Muscle layer of colon (tissue), 2 donors: ENCODE measurements around the gene RXFP4.

Experiments used
- H3K27ac ChIP-seq: one replicate; pipeline ENCODE4 v1.7.0; 2013; ENCODE audit warnings: low read depth, mild to moderate bottlenecking, low read length, moderate library complexity
- H3K27me3 ChIP-seq, 2 donors: one replicate each; pipeline ENCODE4 v1.7.0; 2013; ENCODE audit warnings: low read length in 2 of 2, mild to moderate bottlenecking in 2 of 2; ENCODE audit not compliant: insufficient read depth in 2 of 2, control insufficient read depth in 1 of 2
- H3K36me3 ChIP-seq: one replicate; pipeline ENCODE4 v1.7.0; 2013; ENCODE audit warnings: mild to moderate bottlenecking, low read length; ENCODE audit not compliant: insufficient read depth
- H3K4me1 ChIP-seq: one replicate; pipeline ENCODE4 v1.7.0; 2013; ENCODE audit warnings: mild to moderate bottlenecking, low read length; ENCODE audit not compliant: insufficient read depth
- H3K4me3 ChIP-seq, 2 donors: one replicate each; pipeline ENCODE4 v1.7.0; 2013; ENCODE audit warnings: low read length in 2 of 2, low read depth in 1 of 2, mild to moderate bottlenecking in 1 of 2, moderate library complexity in 1 of 2
- H3K9ac ChIP-seq: one replicate; pipeline ENCODE4 v1.7.0; 2013; ENCODE audit warnings: low read length
- H3K9me3 ChIP-seq: one replicate; pipeline ENCODE4 v1.7.0; 2013; ENCODE audit warnings: mild to moderate bottlenecking, low read length
- donor health status: abdominal sarcoma.
- donor health status: Adenocarcinoma of cecum.

Gene RXFP4

DNA sequence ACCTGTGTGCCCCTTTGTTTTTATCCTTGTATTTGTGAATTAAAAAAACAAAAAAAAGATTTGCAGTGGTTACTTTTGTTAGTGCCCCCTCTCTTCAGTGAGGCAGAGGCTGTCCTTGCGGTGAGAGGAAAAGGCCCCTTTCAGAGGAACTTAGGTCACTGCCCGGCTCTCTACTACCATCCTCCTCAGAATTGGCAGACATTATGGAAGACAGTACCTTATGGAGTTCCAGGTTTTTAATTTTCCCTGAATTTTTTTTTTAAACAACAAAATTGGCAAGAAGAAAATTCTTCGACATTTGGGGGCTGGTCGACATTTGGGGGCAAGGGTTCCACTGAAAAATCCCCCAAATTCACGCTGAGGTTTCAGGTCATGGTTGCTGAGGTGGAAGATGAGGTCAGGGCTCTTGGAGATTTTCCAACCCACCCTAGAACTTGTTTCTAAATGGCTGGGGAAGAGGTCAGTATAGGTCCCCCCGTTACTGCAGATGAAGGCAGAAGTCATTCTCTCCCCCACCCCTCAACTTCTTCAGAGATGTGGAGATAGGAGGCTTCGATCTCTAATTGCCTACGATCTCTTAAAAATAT is 5.3 kb downstream of the RXFP4 start:
- Histone ChIP-seq H3K4me3 (no peak overlapping the region), H3K27ac (no peak overlapping the region), H3K9me3 (no peaks in the 10 kb centered on the region), H3K4me1 (no peaks in the 10 kb centered on the region), H3K9ac (no peak overlapping the region), H3K36me3 (peaks cover 43% of the 10 kb centered on the region), H3K27me3 (no peaks in the 10 kb centered on the region)

DNA sequence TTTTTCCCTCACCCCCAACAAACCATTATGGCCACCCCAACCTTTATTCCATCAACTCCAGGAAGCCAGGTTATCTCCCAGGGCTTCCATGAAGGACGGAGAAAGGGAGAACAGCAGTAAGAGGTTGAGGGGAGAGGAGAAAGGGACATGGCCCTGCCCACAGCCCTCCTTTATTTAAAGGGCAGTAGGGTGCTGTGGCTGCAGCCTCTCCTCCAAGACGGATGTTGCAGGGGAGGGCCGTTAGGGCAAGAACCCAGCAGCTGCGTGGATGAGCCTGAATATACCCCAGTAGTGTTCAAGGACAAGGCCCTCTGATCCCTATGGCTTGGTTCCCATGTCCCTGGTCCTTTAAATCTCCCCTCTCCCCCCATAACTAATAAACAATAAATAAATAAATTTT is 5.9 kb downstream of the RXFP4 start:
- Histone ChIP-seq H3K4me3 (no peak overlapping the region), H3K4me1 (no peaks in the 10 kb centered on the region), H3K9me3 (no peaks in the 10 kb centered on the region), H3K9ac (no peak overlapping the region), H3K27ac (no peak overlapping the region), H3K36me3 (peaks cover 49% of the 10 kb centered on the region), H3K27me3 (no peaks in the 10 kb centered on the region)

DNA sequence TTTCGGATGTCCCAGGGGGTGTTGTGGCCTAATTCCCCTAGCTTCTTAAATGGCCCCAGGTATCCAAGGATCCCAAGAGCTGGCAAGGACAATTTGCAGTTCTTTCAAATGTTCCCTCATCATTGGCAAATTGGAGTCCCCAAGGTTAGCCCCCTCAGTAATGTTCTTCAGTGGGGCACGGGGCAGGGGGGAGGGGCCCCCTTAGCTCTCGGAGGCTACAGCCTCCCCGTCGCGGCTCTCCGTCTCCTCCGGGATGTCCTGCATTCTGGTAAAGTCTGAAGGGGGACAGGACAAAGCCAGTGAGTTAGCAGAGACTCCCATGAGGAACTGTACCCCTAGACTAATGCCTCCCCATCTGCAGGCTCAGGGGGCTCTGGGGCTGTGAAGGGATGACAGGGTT is 6.3 kb downstream of the RXFP4 start:
- Histone ChIP-seq H3K27me3 (no peaks in the 10 kb centered on the region), H3K36me3 (peaks cover 53% of the 10 kb centered on the region), H3K4me3 (no peak overlapping the region), H3K9me3 (no peaks in the 10 kb centered on the region), H3K4me1 (no peaks in the 10 kb centered on the region), H3K9ac (no peak overlapping the region), H3K27ac (no peak overlapping the region)

DNA sequence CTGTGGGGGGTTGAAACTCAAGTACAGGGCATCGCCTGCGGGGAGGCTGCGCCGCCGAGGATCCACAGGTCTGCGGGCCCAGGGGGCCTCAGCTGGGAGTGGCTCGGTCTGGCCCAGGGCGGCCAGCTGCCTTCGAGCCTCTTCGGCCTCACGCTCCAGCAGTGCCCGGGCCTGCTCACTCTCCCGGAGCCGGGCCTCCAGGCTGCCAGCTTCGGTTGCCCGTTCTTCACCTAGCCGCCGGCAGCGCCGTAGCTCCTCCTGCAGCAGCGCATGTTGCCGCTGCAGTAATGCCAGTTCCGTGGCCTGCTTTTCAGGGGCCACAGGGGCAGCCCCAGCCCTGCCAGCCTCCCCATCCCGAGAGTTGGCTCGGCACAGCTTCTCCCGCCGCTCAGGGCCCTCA is 9.4 kb downstream of the RXFP4 start:
- Histone ChIP-seq H3K27me3 (no peaks in the 10 kb centered on the region), H3K9me3 (no peaks in the 10 kb centered on the region), H3K4me1 (no peaks in the 10 kb centered on the region), H3K4me3 (no peak overlapping the region), H3K36me3 (peaks cover 74% of the 10 kb centered on the region), H3K27ac (no peak overlapping the region), H3K9ac (no peak overlapping the region)

- peaks cover 70% of the 10 kb centered on the region for H3K36me3 ChIP-seq
- no peaks in the 10 kb centered on the region for H3K9me3 ChIP-seq
- no peak overlapping the region for H3K27ac ChIP-seq
- no peak overlapping the region for H3K4me3 ChIP-seq
- no peaks in the 10 kb centered on the region for H3K27me3 ChIP-seq
- H3K9ac ChIP-seq, result no peak overlapping the region
- H3K4me1 ChIP-seq, result no peaks in the 10 kb centered on the region
Observed at GRCh38 chr1:155951753-155952504, 10.5 kb downstream of the RXFP4 start.

GRCh38 chr1:155952505-155952890 is 11.1 kb downstream of the RXFP4 start:
- H3K36me3 ChIP-seq, result peaks cover 70% of the 10 kb centered on the region

GRCh38 chr1:155954645-155955044 is 13.2 kb downstream of the RXFP4 start:
- Histone ChIP-seq H3K9ac (no peak overlapping the region), H3K4me3 (no peak overlapping the region), H3K27me3 (no peaks in the 10 kb centered on the region), H3K4me1 (no peaks in the 10 kb centered on the region), H3K9me3 (no peaks in the 10 kb centered on the region), H3K36me3 (peaks cover 73% of the 10 kb centered on the region), H3K27ac (no peak overlapping the region)

More at GRCh38 chr1:155952505-155952890, 11.1 kb downstream of the RXFP4 start:
- Histone ChIP-seq H3K9ac (no peak overlapping the region), H3K4me1 (no peaks in the 10 kb centered on the region), H3K4me3 (no peak overlapping the region), H3K9me3 (no peaks in the 10 kb centered on the region), H3K27ac (no peak overlapping the region), H3K27me3 (no peaks in the 10 kb centered on the region)

DNA sequence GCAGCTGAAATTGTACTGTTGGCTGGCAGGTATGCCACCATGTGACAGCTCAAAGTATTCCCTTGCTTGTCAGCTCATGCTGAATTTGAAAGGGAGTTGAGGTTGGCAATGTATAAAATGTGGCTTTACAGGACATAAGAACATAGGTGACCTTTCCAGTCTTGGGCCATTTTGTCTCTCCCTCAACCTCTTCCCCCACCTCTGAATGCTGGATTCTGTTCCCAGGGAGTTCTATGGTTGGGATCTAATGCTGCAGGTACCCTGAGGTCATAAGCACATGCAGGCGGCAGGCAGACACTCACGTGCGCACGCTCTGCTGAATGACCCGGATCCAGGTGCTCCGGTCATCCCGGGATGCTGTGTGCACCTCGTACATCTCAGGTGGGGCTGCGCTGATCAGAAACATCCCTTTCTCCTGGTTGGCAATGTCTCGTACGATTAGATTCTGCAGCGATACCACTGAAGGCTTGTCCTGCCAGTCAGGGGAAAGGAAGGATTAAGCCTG is 16.0 kb downstream of the RXFP4 start:
- no peaks in the 10 kb centered on the region for H3K9me3 ChIP-seq
- H3K9ac ChIP-seq, result no peak overlapping the region
- no peaks in the 10 kb centered on the region for H3K27me3 ChIP-seq
- no peak overlapping the region for H3K27ac ChIP-seq
- peaks cover under 1% of the 10 kb centered on the region for H3K4me1 ChIP-seq
- H3K36me3 ChIP-seq, result peaks cover 74% of the 10 kb centered on the region
- no peak overlapping the region for H3K4me3 ChIP-seq

DNA sequence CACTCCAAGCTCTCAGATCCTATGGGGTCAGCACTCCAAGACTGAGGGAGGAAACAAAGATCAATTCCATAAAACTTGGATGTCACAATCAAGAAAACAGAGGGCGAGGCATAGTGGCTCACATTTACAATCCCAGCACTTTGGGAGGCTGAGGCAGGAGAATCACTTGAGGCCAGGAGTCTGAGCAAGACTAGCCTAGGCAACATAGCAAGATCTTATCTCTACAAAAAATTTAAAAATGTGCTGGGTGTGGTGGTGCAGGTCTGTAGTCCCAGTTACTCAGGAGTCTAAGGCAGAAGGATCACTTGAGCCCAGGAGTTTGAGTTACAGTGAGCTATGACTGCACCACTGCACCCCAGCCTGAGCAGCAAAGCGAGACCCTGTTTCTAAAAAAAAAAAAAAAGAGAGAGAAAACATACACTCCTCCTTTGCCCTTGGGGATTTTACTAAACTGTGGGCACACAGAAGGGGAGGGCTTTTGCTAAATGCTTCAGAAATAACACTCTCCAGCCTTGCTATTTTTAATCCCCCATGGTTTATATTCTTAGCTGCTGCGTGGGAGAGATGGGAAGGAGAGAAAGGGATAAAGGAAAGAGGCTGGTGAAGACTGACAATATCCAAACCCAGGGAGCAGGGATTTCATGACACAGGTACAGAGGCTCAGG is 18.8 kb downstream of the RXFP4 start:
- H3K27me3 ChIP-seq, result no peaks in the 10 kb centered on the region
- H3K9ac ChIP-seq, result no peak overlapping the region
- H3K36me3 ChIP-seq, result peaks cover 70% of the 10 kb centered on the region
- H3K27ac ChIP-seq, result peak overlapping the region; percentile 44
- no peak overlapping the region for H3K4me3 ChIP-seq
- H3K9me3 ChIP-seq, result no peaks in the 10 kb centered on the region
- H3K4me1 ChIP-seq, result peaks cover 6% of the 10 kb centered on the region

DNA sequence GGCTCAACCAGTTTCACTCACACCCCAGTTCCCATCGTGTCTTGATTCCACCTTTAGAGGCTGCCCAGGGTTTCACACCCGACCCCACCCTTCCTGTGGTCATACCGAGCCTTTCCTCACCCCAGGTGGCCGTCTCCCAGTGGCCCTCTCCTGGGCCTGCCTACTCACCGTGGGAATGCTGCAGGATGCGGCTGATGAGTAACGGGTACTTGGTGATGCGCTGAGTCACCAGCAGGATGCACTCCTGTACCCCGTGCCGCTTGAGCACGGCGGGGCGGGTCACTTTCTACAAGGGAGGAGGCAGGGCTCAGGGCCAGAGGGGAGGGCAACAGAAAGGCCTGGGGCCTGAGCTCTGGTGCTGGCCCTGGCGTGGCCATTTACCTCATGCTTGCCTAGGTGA is 20.5 kb downstream of the RXFP4 start:
- Histone ChIP-seq H3K27ac (no peak overlapping the region), H3K27me3 (no peaks in the 10 kb centered on the region), H3K4me3 (no peak overlapping the region), H3K4me1 (peaks cover 7% of the 10 kb centered on the region), H3K9ac (no peak overlapping the region), H3K36me3 (peaks cover 83% of the 10 kb centered on the region), H3K9me3 (no peaks in the 10 kb centered on the region)

GRCh38 chr1:155962599-155963211 is 21.3 kb downstream of the RXFP4 start:
- Histone ChIP-seq H3K4me1 (peaks cover 15% of the 10 kb centered on the region), H3K27ac (no peak overlapping the region), H3K9ac (no peak overlapping the region), H3K9me3 (no peaks in the 10 kb centered on the region), H3K4me3 (no peak overlapping the region), H3K27me3 (no peaks in the 10 kb centered on the region), H3K36me3 (peaks cover 82% of the 10 kb centered on the region)
